Measurements from ENCODE around the gene ABCC6.
A peak's percentile ranks its signal among the peaks of the same experiment; 100 is the strongest.

Gene ABCC6

GRCh38 chr16:16141784-16142396, 81.4 kb downstream of the ABCC6 start:
- DNase-seq (ENCODE audit: low spot score), result no peak

GRCh38 chr16:16141141-16141540, 82.2 kb downstream of the ABCC6 start:
- DNase-seq (ENCODE audit: low spot score), result no peak

GRCh38 chr16:16140537-16140936, 82.8 kb downstream of the ABCC6 start:
- no peak for DNase-seq (ENCODE audit: low spot score)

GRCh38 chr16:16139806-16140205, 83.5 kb downstream of the ABCC6 start:
- DNase-seq (ENCODE audit: low spot score), result no peak

- no peak for DNase-seq (ENCODE audit: low spot score)
Observed at GRCh38 chr16:16139061-16139460, 84.2 kb downstream of the ABCC6 start.

- DNase-seq (ENCODE audit: low spot score), result no peak
Observed at GRCh38 chr16:16138034-16138635, 85.2 kb downstream of the ABCC6 start.

GRCh38 chr16:16137110-16137509, 86.2 kb downstream of the ABCC6 start:
- DNase-seq (ENCODE audit: low spot score), result no peak

GRCh38 chr16:16136588-16136987, 86.7 kb downstream of the ABCC6 start:
- no peak for DNase-seq (ENCODE audit: low spot score)

GRCh38 chr16:16133943-16134604, 89.2 kb downstream of the ABCC6 start:
- no peak for DNase-seq (ENCODE audit: low spot score)

GRCh38 chr16:16131659-16132058, 91.6 kb downstream of the ABCC6 start:
- DNase-seq (ENCODE audit: low spot score), result no peak

- no peak for DNase-seq (ENCODE audit: low spot score)
Observed at GRCh38 chr16:16131204-16131603, 92.1 kb downstream of the ABCC6 start.

- peak; percentile 68 for DNase-seq (ENCODE audit: low spot score)
Observed at GRCh38 chr16:16127469-16128116, 95.7 kb downstream of the ABCC6 start.

GRCh38 chr16:16126896-16127295, 96.4 kb downstream of the ABCC6 start:
- DNase-seq (ENCODE audit: low spot score), result no peak

- no peak for DNase-seq (ENCODE audit: low spot score)
Observed at GRCh38 chr16:16124974-16125373, 98.3 kb downstream of the ABCC6 start.

- DNase-seq (ENCODE audit: low spot score), result no peak
Observed at GRCh38 chr16:16124438-16124837, 98.9 kb downstream of the ABCC6 start.

GRCh38 chr16:16122264-16122663, 101.0 kb downstream of the ABCC6 start:
- no peak for DNase-seq (ENCODE audit: low spot score)

GRCh38 chr16:16121185-16121727, 102.0 kb downstream of the ABCC6 start:
- no peak for DNase-seq (ENCODE audit: low spot score)

- DNase-seq (ENCODE audit: low spot score), result no peak
Observed at GRCh38 chr16:16120382-16121184, 102.7 kb downstream of the ABCC6 start.

GRCh38 chr16:16120044-16120381, 103.3 kb downstream of the ABCC6 start:
- no peak for DNase-seq (ENCODE audit: low spot score)

GRCh38 chr16:16118337-16118736, 105.0 kb downstream of the ABCC6 start:
- no peak for DNase-seq (ENCODE audit: low spot score)

- DNase-seq (ENCODE audit: low spot score), result no peak
Observed at GRCh38 chr16:16116841-16117240, 106.5 kb downstream of the ABCC6 start.

- DNase-seq (ENCODE audit: low spot score), result no peak
Observed at GRCh38 chr16:16113076-16113475, 110.2 kb downstream of the ABCC6 start.

All from RKO (cell line).